GM12873 (cell line): ENCODE results near the gene ACAD8.

Experiments used
- TF ChIP-seq, protein P1 (sequence below): IDR thresholded peaks from 2 replicates; pipeline ENCODE4 v1.5.1; 2012; ENCODE audit warnings: low read depth, mild to moderate bottlenecking, moderate library complexity, low read length, control low read depth; ENCODE audit not compliant: insufficient read depth; ENCODE audit errors: missing control alignments

Gene ACAD8

DNA sequence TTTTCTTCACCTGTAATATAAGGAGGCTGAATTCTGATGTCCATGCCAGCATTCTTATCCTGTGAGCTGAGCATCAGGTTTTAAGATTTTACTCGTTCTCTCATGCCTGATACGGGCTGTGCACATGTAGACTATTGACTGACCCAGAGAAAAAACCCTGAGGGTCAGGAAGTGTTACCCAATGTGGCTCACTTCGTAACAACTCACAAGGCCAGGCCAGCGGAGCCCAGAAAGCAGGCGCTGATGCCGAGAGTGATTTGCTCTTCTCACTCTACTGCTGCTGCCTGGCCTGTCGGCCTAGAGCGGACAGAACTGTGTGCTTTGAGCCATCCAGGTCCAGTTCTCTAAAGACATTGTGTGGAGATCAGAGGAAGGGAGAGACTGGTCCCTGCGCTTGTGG is 11.0 kb upstream of the ACAD8 start:
- TF ChIP-seq, protein P1, sequence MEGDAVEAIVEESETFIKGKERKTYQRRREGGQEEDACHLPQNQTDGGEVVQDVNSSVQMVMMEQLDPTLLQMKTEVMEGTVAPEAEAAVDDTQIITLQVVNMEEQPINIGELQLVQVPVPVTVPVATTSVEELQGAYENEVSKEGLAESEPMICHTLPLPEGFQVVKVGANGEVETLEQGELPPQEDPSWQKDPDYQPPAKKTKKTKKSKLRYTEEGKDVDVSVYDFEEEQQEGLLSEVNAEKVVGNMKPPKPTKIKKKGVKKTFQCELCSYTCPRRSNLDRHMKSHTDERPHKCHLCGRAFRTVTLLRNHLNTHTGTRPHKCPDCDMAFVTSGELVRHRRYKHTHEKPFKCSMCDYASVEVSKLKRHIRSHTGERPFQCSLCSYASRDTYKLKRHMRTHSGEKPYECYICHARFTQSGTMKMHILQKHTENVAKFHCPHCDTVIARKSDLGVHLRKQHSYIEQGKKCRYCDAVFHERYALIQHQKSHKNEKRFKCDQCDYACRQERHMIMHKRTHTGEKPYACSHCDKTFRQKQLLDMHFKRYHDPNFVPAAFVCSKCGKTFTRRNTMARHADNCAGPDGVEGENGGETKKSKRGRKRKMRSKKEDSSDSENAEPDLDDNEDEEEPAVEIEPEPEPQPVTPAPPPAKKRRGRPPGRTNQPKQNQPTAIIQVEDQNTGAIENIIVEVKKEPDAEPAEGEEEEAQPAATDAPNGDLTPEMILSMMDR, result no peak

DNA sequence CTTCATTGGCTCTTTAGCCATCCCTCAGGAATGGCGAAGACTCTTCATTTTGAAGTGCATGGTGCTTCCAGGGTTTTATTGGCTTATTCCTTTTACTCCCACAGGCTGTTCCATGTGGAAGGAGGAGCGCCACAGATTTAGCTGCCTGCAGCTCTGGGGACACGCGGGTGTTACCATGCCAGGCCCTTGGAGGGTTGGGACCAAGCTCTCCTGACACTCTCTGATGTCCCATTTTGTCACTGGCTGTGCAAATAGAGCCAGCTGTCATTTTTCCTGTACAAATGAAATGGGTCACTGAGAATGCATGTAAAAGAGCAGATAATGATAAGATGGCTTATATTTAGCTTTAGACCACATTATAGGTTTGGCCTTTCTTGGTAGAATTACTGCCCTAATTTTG is 9.5 kb upstream of the ACAD8 start:
- TF ChIP-seq, protein P1, result no peak

DNA sequence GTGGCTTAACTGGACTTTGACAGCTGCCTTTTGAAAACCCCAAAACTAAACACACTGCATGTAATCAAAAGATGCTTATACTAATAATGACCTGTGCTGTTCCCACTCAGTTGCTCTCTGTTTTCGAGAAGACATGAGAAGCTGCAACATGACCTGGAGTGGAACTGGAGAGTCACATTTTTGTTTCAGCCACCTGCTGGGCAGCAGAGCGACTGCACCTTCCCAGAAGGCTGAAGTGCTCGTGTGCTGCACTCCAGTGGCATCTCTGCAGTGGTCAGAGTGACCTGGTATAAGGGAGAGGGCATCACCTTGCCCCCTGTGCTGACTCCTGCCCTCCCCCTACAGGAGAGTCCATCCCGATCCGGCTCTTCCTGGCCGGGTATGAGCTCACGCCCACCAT is 8.8 kb upstream of the ACAD8 start:
- TF ChIP-seq, protein P1, result peak; percentile 81

DNA sequence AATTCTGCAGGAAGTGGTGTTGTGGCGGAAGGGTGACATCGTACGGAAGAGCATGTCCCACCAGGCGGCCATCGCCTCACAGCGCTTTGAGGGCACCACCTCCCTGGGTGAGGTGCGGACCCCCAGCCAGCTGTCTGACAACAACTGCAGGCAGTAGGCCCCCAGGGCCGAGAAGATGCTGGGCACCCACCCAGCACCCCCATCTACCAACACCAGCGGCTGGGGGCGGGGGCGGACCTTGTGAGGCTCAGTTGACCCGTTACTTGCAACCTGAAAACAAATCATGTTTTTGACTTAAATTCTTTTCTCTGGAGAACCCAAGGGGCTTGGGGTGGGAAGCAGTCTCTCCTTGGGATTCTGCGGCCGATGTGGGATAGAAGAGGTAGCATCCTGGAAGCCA is 7.9 kb upstream of the ACAD8 start:
- TF ChIP-seq, protein P1, result no peak

DNA sequence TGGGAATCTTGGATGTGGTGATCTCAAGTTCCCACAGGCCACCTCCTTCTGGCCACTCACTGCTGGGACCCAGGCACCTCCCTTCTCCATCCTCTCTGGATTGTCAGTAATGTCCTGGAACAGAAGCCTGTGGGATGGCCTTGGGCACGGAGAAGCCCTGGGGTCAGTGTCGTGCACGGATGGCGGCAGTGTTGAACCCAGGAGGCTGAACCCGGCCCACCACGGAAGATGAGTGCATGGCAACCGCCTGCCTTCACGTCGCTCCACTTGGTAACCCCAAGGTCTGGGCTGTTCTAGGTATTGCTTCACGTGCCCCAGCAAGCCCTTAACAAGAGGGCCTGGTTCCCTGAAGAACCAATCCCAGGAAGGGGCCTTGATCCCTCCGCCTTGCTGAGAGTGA is 7.3 kb upstream of the ACAD8 start:
- TF ChIP-seq, protein P1, result no peak

DNA sequence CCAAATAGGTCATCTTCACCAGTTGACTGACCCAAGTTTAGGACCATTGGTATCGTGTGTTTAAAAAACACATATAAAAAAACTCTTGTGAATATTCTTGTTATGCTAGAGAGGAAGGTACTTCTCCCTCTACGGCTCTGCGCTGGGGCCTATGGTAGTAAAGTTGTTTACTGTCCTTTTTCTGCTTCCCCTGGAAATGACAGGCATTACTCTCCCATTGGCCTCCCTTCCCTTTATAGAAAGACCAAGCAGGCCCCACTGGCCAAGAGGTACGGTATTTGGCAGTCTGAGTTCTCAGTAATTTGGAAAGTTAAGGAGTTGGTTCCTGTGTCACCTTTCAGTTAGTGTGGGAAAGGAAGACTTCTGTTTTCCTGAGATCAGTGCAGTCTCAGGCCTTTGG is 6.7 kb upstream of the ACAD8 start:
- TF ChIP-seq, protein P1, result no peak

DNA sequence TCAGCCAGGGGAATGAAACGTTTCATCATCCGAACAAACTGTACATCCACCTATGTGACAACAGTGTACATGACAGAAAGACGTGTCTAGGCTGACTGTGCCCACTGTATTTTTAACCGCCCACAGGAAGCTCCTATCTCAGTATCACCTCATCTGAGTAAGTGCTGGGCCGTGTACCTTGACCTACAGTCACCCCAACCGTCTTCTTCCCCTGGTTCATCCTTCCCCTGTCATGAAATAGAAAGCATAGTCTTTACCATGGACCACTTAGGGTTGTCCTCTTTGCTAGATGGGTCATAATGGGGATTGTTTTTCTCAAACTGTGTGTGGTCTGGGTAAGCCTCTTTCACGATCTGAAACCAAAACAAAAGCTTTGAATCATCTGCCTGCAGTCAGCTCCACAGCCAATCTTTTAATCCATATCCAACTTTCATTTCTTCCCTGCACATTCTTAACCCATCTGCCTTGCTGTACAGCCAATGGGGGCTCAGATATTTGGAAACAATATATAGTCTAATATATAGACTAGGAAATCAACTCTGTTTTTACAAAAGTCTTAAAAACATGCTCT is 4.4 kb upstream of the ACAD8 start:
- TF ChIP-seq, protein P1, result no peak

DNA sequence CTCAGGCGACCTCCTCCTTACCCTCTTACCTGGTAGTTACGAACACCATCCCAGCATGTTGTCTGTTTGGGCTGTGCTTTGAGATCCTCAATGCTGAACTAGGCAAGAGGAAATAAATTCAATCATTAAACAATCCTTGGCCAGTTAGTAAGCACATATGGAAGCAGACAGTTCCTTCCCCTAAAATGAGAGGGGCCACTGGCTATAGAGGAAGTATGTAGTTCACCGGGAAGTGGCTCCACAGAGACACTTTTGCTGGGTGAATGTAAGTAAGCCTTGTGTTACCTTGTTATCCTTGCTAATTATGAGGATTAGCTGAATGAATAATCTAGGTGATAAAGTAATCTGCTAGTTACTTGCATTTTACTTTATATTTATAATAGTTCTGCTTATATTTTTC is 3.1 kb upstream of the ACAD8 start:
- TF ChIP-seq, protein P1, result no peak
